GM19463 (cell line): ENCODE results near the gene LSM7.
"Not testable (repeated sequence)": the region's sequence is repeated elsewhere in the genome, so short reads cannot be mapped to it uniquely, and the experiment has no call there.

Experiments used
- ATAC-seq: cut with Tn5 transposase; IDR thresholded peaks from one replicate; pipeline ENCODE4 v1.9.1; 2021; ENCODE audit warnings: mild to moderate bottlenecking, moderate library complexity; ENCODE audit not compliant: unreplicated experiment

Gene LSM7

GRCh38 chr19:2355168-2356035 lies 27.0 kb upstream of the LSM7 start:
- no peak for ATAC-seq

GRCh38 chr19:2354670-2355069 lies 26.3 kb upstream of the LSM7 start:
- no peak for ATAC-seq

- no peak for ATAC-seq
Observed at GRCh38 chr19:2353887-2354592, 25.7 kb upstream of the LSM7 start.

- ATAC-seq, result no peak
Observed at GRCh38 chr19:2353159-2353886, 24.9 kb upstream of the LSM7 start.

GRCh38 chr19:2352121-2352520 lies 23.7 kb upstream of the LSM7 start:
- no peak for ATAC-seq

- ATAC-seq, result no peak
Observed at GRCh38 chr19:2351591-2351990, 23.2 kb upstream of the LSM7 start.

GRCh38 chr19:2350656-2351055 lies 22.3 kb upstream of the LSM7 start:
- ATAC-seq, result no peak

- not testable (repeated sequence) for ATAC-seq
Observed at GRCh38 chr19:2349818-2350217, 21.4 kb upstream of the LSM7 start.

GRCh38 chr19:2345794-2346663 lies 17.6 kb upstream of the LSM7 start:
- ATAC-seq, result no peak

GRCh38 chr19:2345076-2345475 lies 16.7 kb upstream of the LSM7 start:
- no peak for ATAC-seq

GRCh38 chr19:2344381-2344870 lies 16.0 kb upstream of the LSM7 start:
- ATAC-seq, result no peak

- ATAC-seq, result no peak
Observed at GRCh38 chr19:2343289-2343982, 15.1 kb upstream of the LSM7 start.

- ATAC-seq, result no peak
Observed at GRCh38 chr19:2342656-2343288, 14.4 kb upstream of the LSM7 start.

GRCh38 chr19:2341982-2342381 lies 13.6 kb upstream of the LSM7 start:
- ATAC-seq, result no peak

- no peak for ATAC-seq
Observed at GRCh38 chr19:2341244-2341751, 12.9 kb upstream of the LSM7 start.

- no peak for ATAC-seq
Observed at GRCh38 chr19:2340496-2341243, 12.3 kb upstream of the LSM7 start.

- ATAC-seq, result no peak
Observed at GRCh38 chr19:2339644-2340310, 11.4 kb upstream of the LSM7 start.
